ENCODE measurements around the gene TUBGCP2.

DNA sequence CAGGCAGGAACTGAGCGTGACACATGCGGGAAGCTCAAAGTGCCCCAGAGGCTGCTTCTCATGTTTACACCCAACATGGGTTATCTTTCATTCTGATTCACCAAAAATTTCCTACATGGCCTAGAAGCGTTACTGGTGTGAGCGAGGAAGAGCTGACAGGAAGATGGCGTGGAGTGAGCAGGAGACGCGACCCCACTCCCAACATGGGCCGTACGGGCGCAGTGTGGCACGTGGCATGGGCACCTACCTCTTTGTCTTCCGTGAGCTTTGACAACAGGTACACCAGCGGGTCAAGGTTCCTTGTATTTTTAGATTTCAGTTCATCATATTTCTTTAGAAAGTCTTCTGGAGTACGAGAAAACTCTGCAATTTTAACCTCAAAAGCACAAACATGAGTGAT is 8.9 kb downstream of the TUBGCP2 start:
- TF ChIP-seq EZH2 (IDR thresholded peaks at IDR 0.05; ENCODE audit: low read length) = no peak
- TF ChIP-seq CTCF (optimal IDR thresholded peaks at IDR 0.05 in 1 of 3, IDR thresholded peaks at IDR 0.05 in 1 of 3, conservative IDR thresholded peaks at IDR 0.05 in 1 of 3; ENCODE audit: extremely low read depth in 1 of 3, insufficient read depth in 2 of 3, low read length in 3 of 3) = no peak

Data from keratinocyte (primary cell).